ENCODE measurements around the gene SSUH2.

Gene SSUH2

GRCh38 chr3:8579943-8580342 is 64.7 kb downstream of the SSUH2 start:
- FAIRE-seq, result no peak

GRCh38 chr3:8579096-8579495 is 65.5 kb downstream of the SSUH2 start:
- TF ChIP-seq POLR2A (IDR thresholded peaks at IDR 0.05; ENCODE audit: low read depth, low read length), result no peak
- DNase-seq (ENCODE audit: insufficient read length, low spot score) (no peak), FAIRE-seq (no peak)

More at GRCh38 chr3:8579943-8580342, 64.7 kb downstream of the SSUH2 start:
- DNase-seq (ENCODE audit: insufficient read length, low spot score), result no peak
- TF ChIP-seq POLR2A (IDR thresholded peaks at IDR 0.05; ENCODE audit: low read depth, low read length), result no peak

- no peak for FAIRE-seq
- no peak for DNase-seq (ENCODE audit: insufficient read length, low spot score)
Observed at GRCh38 chr3:8578282-8578681, 66.3 kb downstream of the SSUH2 start.

GRCh38 chr3:8576841-8577571 is 67.6 kb downstream of the SSUH2 start:
- FAIRE-seq, result no peak
- TF ChIP-seq POLR2A (IDR thresholded peaks at IDR 0.05; ENCODE audit: low read depth, low read length), result no peak

More at GRCh38 chr3:8578282-8578681, 66.3 kb downstream of the SSUH2 start:
- TF ChIP-seq POLR2A (IDR thresholded peaks at IDR 0.05; ENCODE audit: low read depth, low read length), result no peak

GRCh38 chr3:8576436-8576835 is 68.2 kb downstream of the SSUH2 start:
- no peak for FAIRE-seq
- TF ChIP-seq POLR2A (IDR thresholded peaks at IDR 0.05; ENCODE audit: low read depth, low read length), result no peak
- DNase-seq (ENCODE audit: insufficient read length, low spot score), result no peak

More at GRCh38 chr3:8576841-8577571, 67.6 kb downstream of the SSUH2 start:
- no peak for DNase-seq (ENCODE audit: insufficient read length, low spot score)

GRCh38 chr3:8575364-8576104 is 69.1 kb downstream of the SSUH2 start:
- FAIRE-seq, result no peak
- TF ChIP-seq POLR2A (IDR thresholded peaks at IDR 0.05; ENCODE audit: low read depth, low read length), result no peak
- DNase-seq (ENCODE audit: insufficient read length, low spot score), result no peak

- no peak for TF ChIP-seq POLR2A (IDR thresholded peaks at IDR 0.05; ENCODE audit: low read depth, low read length)
- no peak for FAIRE-seq
- no peak for DNase-seq (ENCODE audit: insufficient read length, low spot score)
Observed at GRCh38 chr3:8574670-8575322, 69.8 kb downstream of the SSUH2 start.

GRCh38 chr3:8574040-8574669 is 70.4 kb downstream of the SSUH2 start:
- DNase-seq (ENCODE audit: insufficient read length, low spot score) (no peak), FAIRE-seq (no peak)
- TF ChIP-seq POLR2A (IDR thresholded peaks at IDR 0.05; ENCODE audit: low read depth, low read length), result no peak

GRCh38 chr3:8573342-8573926 is 71.2 kb downstream of the SSUH2 start:
- FAIRE-seq, result no peak
- TF ChIP-seq POLR2A (IDR thresholded peaks at IDR 0.05; ENCODE audit: low read depth, low read length), result no peak
- no peak for DNase-seq (ENCODE audit: insufficient read length, low spot score)

- FAIRE-seq (no peak), DNase-seq (ENCODE audit: insufficient read length, low spot score) (no peak)
- no peak for TF ChIP-seq POLR2A (IDR thresholded peaks at IDR 0.05; ENCODE audit: low read depth, low read length)
Observed at GRCh38 chr3:8571256-8571655, 73.3 kb downstream of the SSUH2 start.

Measured in H54 (cell line).